ENCODE data around the gene ERC2. TPM values are rescaled to one million over a fixed set of nuclear protein-coding genes. Genes with fewer than 3 reads are reported as not detected.

Gene ERC2
- polyA plus RNA-seq, 3 donors: not detected

DNA sequence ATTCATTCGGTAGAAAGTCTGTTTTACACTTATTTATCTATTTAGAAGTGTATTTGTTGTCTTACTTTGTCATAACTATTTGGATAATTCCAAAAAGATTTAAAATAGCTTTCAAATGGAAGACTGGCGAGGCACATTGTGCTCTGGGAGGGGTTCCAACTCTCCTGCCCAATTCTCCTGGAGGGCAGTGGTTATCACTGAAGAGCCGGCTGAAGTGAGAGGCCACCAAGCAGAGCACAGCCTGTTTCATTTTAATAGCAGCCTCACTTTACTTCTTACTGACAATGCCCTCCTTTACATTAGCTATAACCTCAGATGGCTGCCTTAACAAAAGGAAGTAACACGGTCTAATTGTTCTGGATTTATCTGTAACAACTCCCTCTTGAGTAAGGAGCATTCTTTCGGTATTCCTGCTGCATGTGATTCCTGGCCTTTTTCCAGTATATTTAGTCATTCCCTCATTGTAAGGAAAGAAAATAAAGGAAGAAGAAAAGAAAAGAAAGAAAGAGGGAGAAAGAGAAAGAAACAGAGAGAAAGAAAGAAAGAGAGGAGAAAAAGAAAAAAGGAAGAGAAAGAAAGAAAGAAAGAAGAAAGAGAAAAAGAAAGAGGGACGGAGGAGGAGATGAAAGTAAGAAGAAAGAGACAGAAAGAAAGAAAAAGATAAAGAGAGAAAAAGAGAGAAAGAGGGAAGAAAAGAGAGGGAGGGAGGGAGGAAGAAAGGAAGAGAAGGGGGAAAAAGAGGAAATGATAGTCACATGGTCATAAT, 641.4 kb downstream of the ERC2 start:
- Mint-ChIP-seq H3K4me1 (no peaks in the 10 kb centered on the region), H3K36me3 (no peaks in the 10 kb centered on the region), H3K27me3 (ENCODE audit: low read depth in 3 of 3) (peaks cover 0 to 1% (median 1%) of the 10 kb centered on the region in 3 donors), H3K27ac (no peak overlapping the region), H3K9me3 (peaks cover 0 to 16% (median 8%) of the 10 kb centered on the region in 7 donors), H3K4me3 (no peak overlapping the region)
- Histone ChIP-seq H3K9me3 (replicated peaks in 1 of 2; ENCODE audit: control insufficient read depth in 1 of 2, insufficient read depth in 1 of 2, low read length in 2 of 2) (peaks cover 0 to 12% of the 10 kb centered on the region in 2 donors), H3K36me3 (replicated peaks in 1 of 2; ENCODE audit: control insufficient read depth in 1 of 2, insufficient read depth in 2 of 2, low read length in 2 of 2) (no peaks in the 10 kb centered on the region), H2AFZ (ENCODE audit: insufficient read depth, low read depth, low read length, poor library complexity, severe bottlenecking) (no peak overlapping the region), H3K4me2 (replicated peaks; ENCODE audit: extremely low read depth, low read length, poor library complexity, severe bottlenecking) (no peak overlapping the region), H3K4me3 (replicated peaks in 1 of 3; ENCODE audit: low read depth in 2 of 3, low read length in 3 of 3) (no peak overlapping the region), H3K9ac (ENCODE audit: insufficient read depth, low read length, poor library complexity, severe bottlenecking) (no peak overlapping the region), H3K27ac (ENCODE audit: low read depth in 1 of 2, low read length in 2 of 2) (no peak overlapping the region), H4K20me1 (ENCODE audit: insufficient read depth, low read length) (no peaks in the 10 kb centered on the region), H3K27me3 (ENCODE audit: control insufficient read depth in 2 of 2, insufficient read depth in 2 of 2, low read length in 2 of 2) (no peaks in the 10 kb centered on the region), H3K4me1 (ENCODE audit: control insufficient read depth in 1 of 2, insufficient read depth in 2 of 2, low read length in 2 of 2) (no peaks in the 10 kb centered on the region), H3K79me2 (ENCODE audit: insufficient read depth, low read length) (no peaks in the 10 kb centered on the region)
- TF ChIP-seq, protein P1, sequence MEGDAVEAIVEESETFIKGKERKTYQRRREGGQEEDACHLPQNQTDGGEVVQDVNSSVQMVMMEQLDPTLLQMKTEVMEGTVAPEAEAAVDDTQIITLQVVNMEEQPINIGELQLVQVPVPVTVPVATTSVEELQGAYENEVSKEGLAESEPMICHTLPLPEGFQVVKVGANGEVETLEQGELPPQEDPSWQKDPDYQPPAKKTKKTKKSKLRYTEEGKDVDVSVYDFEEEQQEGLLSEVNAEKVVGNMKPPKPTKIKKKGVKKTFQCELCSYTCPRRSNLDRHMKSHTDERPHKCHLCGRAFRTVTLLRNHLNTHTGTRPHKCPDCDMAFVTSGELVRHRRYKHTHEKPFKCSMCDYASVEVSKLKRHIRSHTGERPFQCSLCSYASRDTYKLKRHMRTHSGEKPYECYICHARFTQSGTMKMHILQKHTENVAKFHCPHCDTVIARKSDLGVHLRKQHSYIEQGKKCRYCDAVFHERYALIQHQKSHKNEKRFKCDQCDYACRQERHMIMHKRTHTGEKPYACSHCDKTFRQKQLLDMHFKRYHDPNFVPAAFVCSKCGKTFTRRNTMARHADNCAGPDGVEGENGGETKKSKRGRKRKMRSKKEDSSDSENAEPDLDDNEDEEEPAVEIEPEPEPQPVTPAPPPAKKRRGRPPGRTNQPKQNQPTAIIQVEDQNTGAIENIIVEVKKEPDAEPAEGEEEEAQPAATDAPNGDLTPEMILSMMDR (IDR thresholded peaks at IDR 0.05): no peak
- no peak for DNase-seq
- intact Hi-C loops (cut with micrococcal nuclease): no loop called here
- 92% methylated on average over 2 of the region's 6 CpGs for WGBS (ENCODE audit: insufficient coverage)

DNA sequence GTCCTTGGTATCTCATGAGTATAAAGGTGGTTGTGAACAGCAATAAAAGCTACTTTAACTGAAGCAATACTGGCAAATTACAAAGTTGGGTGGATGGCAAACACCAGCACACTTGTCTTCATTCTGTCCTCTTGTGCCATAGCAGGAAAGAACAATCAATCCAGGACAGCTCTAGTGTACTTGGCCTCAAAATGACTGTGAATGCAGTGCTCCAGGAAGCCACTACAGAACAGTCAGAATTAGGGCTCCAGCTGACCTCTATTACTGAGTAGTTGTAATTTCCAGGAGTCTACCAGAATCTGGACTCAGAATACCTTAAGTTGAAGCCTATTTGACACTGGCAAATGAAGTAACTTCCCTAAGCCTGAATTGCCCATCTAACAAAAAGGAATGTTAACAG, 642.2 kb downstream of the ERC2 start:
- Histone ChIP-seq H3K9me3 (replicated peaks in 1 of 2; ENCODE audit: control insufficient read depth in 1 of 2, insufficient read depth in 1 of 2, low read length in 2 of 2) (peaks cover 0 to 7% of the 10 kb centered on the region in 2 donors), H4K20me1 (ENCODE audit: insufficient read depth, low read length) (no peaks in the 10 kb centered on the region), H3K27ac (ENCODE audit: low read depth in 1 of 2, low read length in 2 of 2) (no peak overlapping the region), H2AFZ (ENCODE audit: insufficient read depth, low read depth, low read length, poor library complexity, severe bottlenecking) (no peak overlapping the region), H3K4me1 (ENCODE audit: control insufficient read depth in 1 of 2, insufficient read depth in 2 of 2, low read length in 2 of 2) (no peaks in the 10 kb centered on the region), H3K4me2 (replicated peaks; ENCODE audit: extremely low read depth, low read length, poor library complexity, severe bottlenecking) (no peak overlapping the region), H3K79me2 (ENCODE audit: insufficient read depth, low read length) (no peaks in the 10 kb centered on the region), H3K4me3 (replicated peaks in 1 of 3; ENCODE audit: low read depth in 2 of 3, low read length in 3 of 3) (no peak overlapping the region), H3K27me3 (ENCODE audit: control insufficient read depth in 2 of 2, insufficient read depth in 2 of 2, low read length in 2 of 2) (no peaks in the 10 kb centered on the region), H3K36me3 (replicated peaks in 1 of 2; ENCODE audit: control insufficient read depth in 1 of 2, insufficient read depth in 2 of 2, low read length in 2 of 2) (no peaks in the 10 kb centered on the region), H3K9ac (ENCODE audit: insufficient read depth, low read length, poor library complexity, severe bottlenecking) (no peak overlapping the region)
- intact Hi-C loops (cut with micrococcal nuclease): no loop called here
- Mint-ChIP-seq H3K9me3 (peaks cover 0 to 13% (median 7%) of the 10 kb centered on the region in 7 donors), H3K27ac (no peak overlapping the region), H3K4me1 (no peaks in the 10 kb centered on the region), H3K4me3 (no peak overlapping the region), H3K36me3 (no peaks in the 10 kb centered on the region), H3K27me3 (ENCODE audit: low read depth in 3 of 3) (peaks cover 0 to 1% (median 1%) of the 10 kb centered on the region in 3 donors)
- TF ChIP-seq, protein P1 (IDR thresholded peaks at IDR 0.05): no peak
- DNase-seq: no peak

Measured in CD14-positive monocyte (primary cell).